Astrocyte of the cerebellum (primary cell): ENCODE results near the gene LMBRD2.

Source experiments
- DNase-seq: peaks from one replicate; pipeline ENCODE4 v3.0.0-alpha.2; 2011; ENCODE audit warnings: low read depth
- H3K4me3 ChIP-seq: 2 replicates; pipeline ENCODE4 v1.5.1; 2011; ENCODE audit warnings: mild to moderate bottlenecking, low read depth, low read length, moderate library complexity
- in situ Hi-C: cut with HindIII; loops from 2 replicates; pipeline ENCODE4 v1.10.0; 2017; ENCODE audit warnings: low sequenced_read_pairs
- TF ChIP-seq, protein P1 (sequence below): IDR thresholded peaks from 2 replicates; pipeline ENCODE4 v1.5.1; 2012; ENCODE audit warnings: low read length, low read depth, moderate library complexity, mild to moderate bottlenecking; ENCODE audit errors: missing control alignments

LMBRD2 gene

GRCh38 chr5:36068751-36069281 lies 82.9 kb downstream of the LMBRD2 start:
- no peak overlapping the region for H3K4me3 ChIP-seq
- in situ Hi-C loops: no loop called here
- DNase-seq: no peak

GRCh38 chr5:36066540-36067210 lies 85.0 kb downstream of the LMBRD2 start, which contains the start of gene UGT3A2:
Gene UGT3A2 (minus strand): TSS chr5:36066882. CDS start chr5:36066789, 93 bp downstream.
- no peak within 1 kb of the TSS for H3K4me3 ChIP-seq
- TF ChIP-seq, protein P1, sequence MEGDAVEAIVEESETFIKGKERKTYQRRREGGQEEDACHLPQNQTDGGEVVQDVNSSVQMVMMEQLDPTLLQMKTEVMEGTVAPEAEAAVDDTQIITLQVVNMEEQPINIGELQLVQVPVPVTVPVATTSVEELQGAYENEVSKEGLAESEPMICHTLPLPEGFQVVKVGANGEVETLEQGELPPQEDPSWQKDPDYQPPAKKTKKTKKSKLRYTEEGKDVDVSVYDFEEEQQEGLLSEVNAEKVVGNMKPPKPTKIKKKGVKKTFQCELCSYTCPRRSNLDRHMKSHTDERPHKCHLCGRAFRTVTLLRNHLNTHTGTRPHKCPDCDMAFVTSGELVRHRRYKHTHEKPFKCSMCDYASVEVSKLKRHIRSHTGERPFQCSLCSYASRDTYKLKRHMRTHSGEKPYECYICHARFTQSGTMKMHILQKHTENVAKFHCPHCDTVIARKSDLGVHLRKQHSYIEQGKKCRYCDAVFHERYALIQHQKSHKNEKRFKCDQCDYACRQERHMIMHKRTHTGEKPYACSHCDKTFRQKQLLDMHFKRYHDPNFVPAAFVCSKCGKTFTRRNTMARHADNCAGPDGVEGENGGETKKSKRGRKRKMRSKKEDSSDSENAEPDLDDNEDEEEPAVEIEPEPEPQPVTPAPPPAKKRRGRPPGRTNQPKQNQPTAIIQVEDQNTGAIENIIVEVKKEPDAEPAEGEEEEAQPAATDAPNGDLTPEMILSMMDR: no peak
- DNase-seq: no peak
- in situ Hi-C loops: no loop called here

More at GRCh38 chr5:36068751-36069281, 82.9 kb downstream of the LMBRD2 start:
- TF ChIP-seq, protein P1: no peak

GRCh38 chr5:36066001-36066539 lies 85.6 kb downstream of the LMBRD2 start:
- in situ Hi-C loops: no loop called here
- TF ChIP-seq, protein P1: no peak
- DNase-seq: no peak
- no peak overlapping the region for H3K4me3 ChIP-seq

DNA sequence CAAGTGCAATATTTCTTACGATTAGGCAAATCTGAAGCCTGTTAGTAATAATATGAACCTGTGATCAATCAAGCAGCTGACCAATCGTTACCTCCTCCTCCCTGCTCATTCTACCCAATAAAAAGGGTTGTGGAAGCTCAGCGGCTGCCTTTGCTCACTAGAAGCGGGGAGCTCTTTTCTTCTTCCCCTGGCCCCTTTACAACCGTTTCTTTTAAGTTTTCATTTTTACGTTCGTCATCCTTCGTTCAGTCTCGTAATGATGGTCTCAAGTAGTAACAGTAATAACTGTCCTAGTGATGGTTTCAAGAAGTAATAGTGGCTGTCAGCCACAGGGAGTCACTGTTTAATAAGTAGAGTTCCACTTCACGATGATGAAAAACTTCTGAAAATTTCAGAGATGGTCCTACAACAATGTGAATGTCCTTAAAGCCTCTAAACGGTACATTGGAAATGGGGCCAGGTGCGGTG lies 91.2 kb downstream of the LMBRD2 start:
- no peak overlapping the region for H3K4me3 ChIP-seq
- DNase-seq: no peak
- TF ChIP-seq, protein P1: no peak
- in situ Hi-C loops: no loop called here

DNA sequence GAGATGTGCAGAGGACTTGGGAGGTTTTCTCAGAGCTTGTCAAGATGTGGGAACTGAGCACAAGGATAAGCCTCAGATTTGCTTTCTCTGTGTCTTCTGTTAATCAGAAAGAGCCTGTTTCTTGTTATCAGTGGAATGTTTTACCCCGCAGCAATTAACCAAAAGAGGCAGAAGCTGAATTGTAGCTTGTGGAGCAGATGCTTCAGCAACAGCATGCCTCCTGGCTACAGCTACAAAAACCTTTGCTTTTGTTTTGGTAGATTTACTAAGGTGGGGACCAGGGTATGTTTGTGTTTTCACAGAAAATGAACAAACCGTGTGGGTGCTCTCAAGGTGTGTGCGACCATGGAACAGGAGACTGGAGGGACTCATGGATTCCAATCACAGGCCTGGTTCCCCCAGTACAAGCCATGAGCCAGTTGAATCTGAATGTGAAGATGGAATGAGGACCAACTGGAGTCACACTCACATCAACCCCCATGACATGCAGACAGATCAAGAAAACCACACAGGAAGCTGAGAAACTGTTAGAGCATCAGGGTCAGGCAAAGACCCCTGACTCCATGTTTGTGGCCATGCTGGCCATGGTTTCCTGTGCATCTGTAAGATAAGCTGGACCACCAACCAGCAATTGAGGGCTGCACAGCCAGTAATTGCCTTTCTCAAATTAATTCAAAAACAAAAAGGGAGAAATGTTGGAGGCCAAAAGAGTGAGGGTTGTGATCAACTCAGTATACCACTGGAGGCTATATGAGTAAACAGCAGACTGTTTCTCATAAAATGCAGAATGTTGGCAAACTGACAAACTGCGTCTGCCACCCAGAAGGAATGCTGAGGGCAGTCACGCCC lies 91.9 kb downstream of the LMBRD2 start:
- TF ChIP-seq, protein P1: no peak
- in situ Hi-C loops: no loop called here
- no peak for DNase-seq
- no peak overlapping the region for H3K4me3 ChIP-seq

GRCh38 chr5:36058776-36059175 lies 92.9 kb downstream of the LMBRD2 start:
- in situ Hi-C loops: no loop called here
- no peak for DNase-seq
- TF ChIP-seq, protein P1: no peak
- H3K4me3 ChIP-seq: no peak overlapping the region
